Tongue (tissue), 2 donors: ENCODE data around the gene CPNE8. TPM values are rescaled to one million over a fixed set of nuclear protein-coding genes. Genes with fewer than 3 reads are reported as not detected.

ENCODE experiments used
- DNase-seq: peaks from one replicate; pipeline ENCODE4 v3.0.0-alpha.2; 2015
- total RNA-seq: library from RNA; depleted of rRNA; stranded (reverse); fragments of >200 nt; gene quantifications from one replicate; pipeline ENCODE4 v1.2.3, GENCODE V29; 2014

The CPNE8 gene
- total RNA-seq, 1 donor from 2014 or later, result 8.9 TPM

GRCh38 chr12:38721611-38722252, 183.7 kb downstream of the CPNE8 start:
- DNase-seq, result no peak

GRCh38 chr12:38720661-38721060, 184.7 kb downstream of the CPNE8 start:
- no peak for DNase-seq

DNA sequence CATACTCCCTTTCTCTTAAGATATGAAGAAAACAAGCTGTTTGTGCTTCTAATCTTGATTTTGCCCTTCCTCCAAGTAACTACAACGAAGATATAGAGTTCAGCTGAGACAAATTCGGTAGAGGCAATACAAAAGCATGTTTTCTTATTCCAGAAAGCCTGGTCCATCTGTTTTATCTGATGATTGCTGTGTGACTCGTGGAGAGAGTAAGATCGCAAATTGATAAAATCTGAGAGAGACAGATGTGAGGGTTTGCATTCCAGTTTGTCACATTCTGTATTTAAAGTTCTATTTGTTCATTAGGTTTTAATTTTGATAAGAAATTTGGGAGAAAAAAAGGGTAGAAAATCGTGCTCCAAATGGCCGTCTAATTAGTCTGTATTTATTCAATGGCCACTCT, 192.1 kb downstream of the CPNE8 start:
- DNase-seq, result no peak

- DNase-seq, result peak; percentile 1
Measured at GRCh38 chr12:38711054-38711453, 194.3 kb downstream of the CPNE8 start.

GRCh38 chr12:38708466-38708865, 196.9 kb downstream of the CPNE8 start:
- no peak for DNase-seq

DNA sequence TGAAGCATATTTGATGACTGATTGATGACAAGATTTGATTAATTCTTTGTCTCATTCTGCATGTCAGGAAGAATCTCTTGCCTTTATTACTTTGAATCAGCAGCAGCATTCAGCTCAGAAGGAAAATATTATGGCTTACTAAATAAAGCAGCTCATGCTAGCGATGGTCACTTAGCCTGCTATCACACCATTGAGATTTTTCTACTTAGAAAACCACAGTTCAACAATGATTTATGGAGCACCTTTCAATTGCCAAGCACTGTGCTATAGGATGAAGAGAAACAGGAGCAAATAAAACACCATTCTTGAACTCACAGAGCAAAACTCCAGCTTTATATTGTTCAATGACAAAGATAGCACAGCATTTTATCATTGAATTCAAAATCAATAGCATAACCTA, 197.7 kb downstream of the CPNE8 start:
- DNase-seq, result no peak

- no peak for DNase-seq
Measured at GRCh38 chr12:38697289-38697688, 208.1 kb downstream of the CPNE8 start.

DNA sequence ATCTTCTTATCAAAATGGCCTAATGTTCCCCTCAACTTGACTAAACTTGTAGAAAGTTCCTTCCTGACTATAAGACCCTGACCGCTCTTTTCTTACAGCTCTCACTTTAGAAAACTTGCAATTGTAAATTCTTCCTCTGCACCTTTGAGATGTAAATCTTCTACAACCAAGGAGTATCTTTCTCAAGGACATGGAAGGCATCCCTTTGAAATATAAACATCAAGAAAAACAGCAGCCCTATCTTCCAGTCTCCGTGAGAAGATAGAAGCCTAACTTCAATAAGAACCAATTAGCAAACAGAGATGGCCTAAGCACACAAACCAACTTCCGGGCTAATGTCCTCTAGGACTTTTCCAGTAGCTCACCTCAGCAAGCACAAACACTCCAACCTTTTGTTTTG, 210.3 kb downstream of the CPNE8 start:
- DNase-seq, result no peak

- no peak for DNase-seq
Measured at GRCh38 chr12:38691164-38691563, 214.2 kb downstream of the CPNE8 start.

DNA sequence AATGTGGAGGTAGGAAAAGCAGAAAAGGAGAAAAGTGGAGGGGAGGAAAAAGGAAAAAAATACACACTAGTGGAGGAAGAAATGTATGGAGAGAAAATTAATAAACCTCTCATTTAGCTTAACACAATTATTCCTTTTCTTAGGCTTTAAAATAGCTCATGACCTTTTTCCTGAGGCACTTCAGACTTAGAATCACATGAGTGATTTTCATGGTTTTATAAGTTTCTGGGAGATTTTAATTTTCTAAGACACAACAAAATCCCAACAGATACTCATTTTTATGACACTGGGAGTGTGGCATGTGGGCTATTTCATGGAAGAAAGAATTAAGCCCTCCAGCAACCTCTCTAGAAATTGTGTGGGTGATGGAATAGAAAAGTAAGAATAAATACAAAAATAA, 214.7 kb downstream of the CPNE8 start:
- DNase-seq, result no peak

- no peak for DNase-seq
Measured at GRCh38 chr12:38689704-38690103, 215.7 kb downstream of the CPNE8 start.

GRCh38 chr12:38689195-38689594, 216.2 kb downstream of the CPNE8 start:
- no peak for DNase-seq

DNA sequence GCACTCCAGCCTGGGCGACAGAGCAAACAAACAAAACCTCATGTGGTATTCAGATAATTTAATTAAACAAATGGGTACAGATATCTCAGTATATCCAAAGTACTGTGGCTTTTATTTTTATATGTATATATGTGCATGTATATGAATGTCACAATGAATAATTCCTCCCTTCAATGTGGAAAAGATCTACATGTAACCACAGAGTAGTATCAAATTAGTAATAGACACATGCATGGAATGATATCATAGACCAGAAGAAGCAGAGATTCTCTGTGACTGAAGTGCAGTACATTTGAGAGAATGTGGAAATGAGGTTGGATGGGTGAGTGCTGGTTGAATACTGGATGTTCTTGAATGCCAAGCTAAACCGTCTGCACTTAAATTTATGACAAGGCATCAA, 222.9 kb downstream of the CPNE8 start:
- DNase-seq, result no peak

GRCh38 chr12:38669530-38669929, 235.9 kb downstream of the CPNE8 start:
- DNase-seq, result no peak

DNA sequence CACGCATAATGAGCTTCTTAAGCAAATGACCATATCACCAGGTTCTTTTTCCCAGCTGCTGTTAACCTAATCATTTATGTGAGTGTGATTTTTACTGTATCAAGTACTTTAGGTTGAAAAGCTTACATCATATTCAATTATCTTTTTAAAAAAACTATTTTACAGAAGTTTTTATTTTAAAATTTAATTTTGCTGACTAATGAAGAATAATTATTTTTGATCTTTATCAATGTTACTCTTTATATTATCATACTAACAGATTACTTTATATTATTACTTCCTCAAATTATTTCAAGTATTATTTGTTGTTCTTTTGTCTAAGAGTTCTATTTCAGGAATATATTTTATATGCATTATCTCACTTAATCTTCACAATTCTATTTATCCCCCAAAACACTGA, 236.3 kb downstream of the CPNE8 start:
- DNase-seq, result no peak

- no peak for DNase-seq
Measured at GRCh38 chr12:38666425-38666824, 239.0 kb downstream of the CPNE8 start.

- no peak for DNase-seq
Measured at GRCh38 chr12:38664661-38665269, 240.6 kb downstream of the CPNE8 start.

DNA sequence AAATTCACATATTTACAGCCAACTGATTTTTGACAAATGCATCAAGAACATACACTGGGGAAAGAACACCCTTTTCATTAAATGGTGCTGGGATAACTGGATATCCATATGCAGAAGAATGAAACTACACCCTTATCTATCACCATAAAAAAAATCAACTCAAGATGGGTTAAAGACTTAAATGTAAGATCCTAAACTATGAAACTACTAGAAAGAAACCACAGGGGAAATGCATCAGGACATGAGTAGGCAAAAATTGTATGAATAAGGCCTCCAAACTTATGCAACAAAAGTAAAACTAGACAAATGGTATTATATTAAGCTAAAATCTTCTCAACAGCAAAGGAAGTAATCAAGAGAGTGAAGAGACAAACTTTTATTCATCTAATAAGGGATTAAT, 242.6 kb downstream of the CPNE8 start:
- no peak for DNase-seq

DNA sequence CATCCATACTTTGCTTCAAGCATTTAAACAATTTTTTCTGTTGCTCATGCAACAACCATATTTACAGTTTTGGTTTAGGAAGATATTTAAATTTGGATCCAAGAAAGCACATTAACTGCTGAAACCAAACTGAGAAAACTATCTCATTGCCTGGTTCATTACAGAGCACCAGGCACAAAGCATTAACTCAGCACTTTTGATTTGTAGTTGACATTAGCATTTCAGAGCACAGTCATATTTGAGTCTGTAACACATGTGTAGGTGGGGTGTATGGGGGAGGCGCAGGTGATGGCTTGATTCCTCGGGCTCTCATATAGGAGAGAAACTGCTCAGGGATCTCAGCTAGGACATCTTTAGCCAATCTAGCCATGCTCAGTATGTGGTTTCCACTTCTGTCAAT, 251.7 kb downstream of the CPNE8 start:
- no peak for DNase-seq

GRCh38 chr12:38648813-38649212, 256.6 kb downstream of the CPNE8 start:
- DNase-seq, result no peak

GRCh38 chr12:38646146-38646545, 259.2 kb downstream of the CPNE8 start:
- DNase-seq, result no peak

DNA sequence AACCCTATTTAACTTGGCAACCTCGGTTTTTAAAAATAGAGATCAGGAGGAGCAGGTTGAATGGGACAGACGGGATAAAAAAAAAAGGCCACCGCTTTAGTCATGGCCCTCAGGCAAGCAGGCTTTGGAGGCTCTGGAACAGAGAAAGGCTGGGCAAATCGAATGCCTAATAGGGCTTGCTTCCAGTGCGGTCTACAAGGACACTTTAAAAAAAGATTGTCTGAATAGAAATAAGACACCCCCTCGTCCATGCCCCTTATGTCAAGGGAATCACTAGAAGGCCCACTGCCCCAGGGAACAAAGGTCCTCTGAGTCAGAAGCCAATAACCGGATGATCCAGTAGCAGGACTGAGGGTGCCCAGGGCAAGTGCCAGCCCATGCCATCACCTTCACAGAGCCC, 265.8 kb downstream of the CPNE8 start:
- no peak for DNase-seq

DNA sequence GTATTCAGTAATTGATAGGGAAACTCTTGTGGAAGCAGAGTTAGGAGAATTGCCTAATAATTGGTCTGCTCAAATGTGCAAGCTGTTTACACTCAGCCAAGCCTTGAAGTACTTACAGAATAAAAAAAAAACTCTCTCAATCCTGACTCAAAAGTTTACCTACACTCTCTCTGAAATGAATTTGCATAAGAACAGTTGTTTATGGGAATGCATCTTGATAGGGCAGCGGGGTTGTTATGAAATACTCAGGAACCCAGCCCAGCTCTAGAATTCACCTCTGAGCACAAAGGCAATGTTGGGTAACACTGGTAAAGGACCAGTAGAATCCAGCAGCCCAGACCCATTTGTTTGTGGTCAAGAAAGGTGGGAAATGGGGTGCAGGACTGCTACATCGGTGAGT, 267.0 kb downstream of the CPNE8 start:
- no peak for DNase-seq

DNA sequence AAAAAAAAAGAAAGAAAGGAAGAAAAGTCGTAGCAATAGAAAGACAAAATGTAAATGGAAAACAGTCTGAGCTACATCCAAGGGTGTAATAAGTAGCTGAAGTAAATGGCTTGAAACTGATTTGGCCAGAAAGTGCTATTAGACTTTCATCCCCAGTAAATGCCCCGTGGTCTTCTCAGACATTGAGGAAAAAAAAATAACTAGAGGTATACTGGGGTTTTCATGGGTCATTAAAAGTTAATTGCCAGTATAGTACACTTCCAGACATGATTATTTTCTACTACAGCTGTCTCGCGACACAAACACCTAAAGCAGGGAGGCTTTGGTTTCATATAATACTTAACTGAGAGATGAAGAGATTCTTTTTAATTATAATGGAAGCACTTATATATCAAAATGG, 271.9 kb downstream of the CPNE8 start:
- no peak for DNase-seq

- DNase-seq, result no peak
Measured at GRCh38 chr12:38629064-38629463, 276.3 kb downstream of the CPNE8 start.
